ENCODE data around the gene TMEM244. TPM values are rescaled to one million over a fixed set of nuclear protein-coding genes. Genes with fewer than 3 reads are reported as not detected.

TMEM244 gene
- total and polyA plus RNA-seq, 2 of the 4 experiments (the other 2 are of a cell fraction): 0.21 to 0.36 TPM

- no peak overlapping the region for H3K56ac ChIP-seq (ENCODE audit: extremely low read depth, insufficient read depth, low read length)
- H3K9me1 ChIP-seq (ENCODE audit: insufficient read depth, low read length): 0 out of 2 replicates have a peak, but pooled peaks cover 2% of the 10 kb centered on the region
- H3K4me1 ChIP-seq (ENCODE audit: control insufficient read depth, insufficient read depth, low read length): peaks cover 2% of the 10 kb centered on the region; the same call in 1 of the 2 replicates
- no peak for ATAC-seq (ENCODE audit: low read depth)
- H3K27ac ChIP-seq (ENCODE audit: insufficient read depth, low read length): no peak overlapping the region
- no peak overlapping the region for H2BK15ac ChIP-seq (ENCODE audit: low read depth, low read length)
- H3K4me2 ChIP-seq (ENCODE audit: low read depth, low read length): no peak overlapping the region
- H2AK5ac ChIP-seq (ENCODE audit: low read depth, low read length): no peak overlapping the region
- H2BK5ac ChIP-seq (ENCODE audit: low read depth, low read length, poor library complexity, severe bottlenecking): no peak overlapping the region
- DNase-seq: no peak
- H3K4me3 ChIP-seq (ENCODE audit: insufficient read depth, low read depth, low read length): no peak overlapping the region
- no peak overlapping the region for H3K9ac ChIP-seq (ENCODE audit: low read depth, low read length)
- no peaks in the 10 kb centered on the region for H3K9me3 ChIP-seq (ENCODE audit: control insufficient read depth, insufficient read depth, low read length)
- H4K91ac ChIP-seq (ENCODE audit: insufficient read depth, low read depth, low read length): no peak overlapping the region
- no peak overlapping the region for H2BK20ac ChIP-seq (ENCODE audit: low read depth, low read length)
- no peak overlapping the region for H2AFZ ChIP-seq (replicated peaks; ENCODE audit: low read length, poor library complexity)
- no peaks in the 10 kb centered on the region for H3K79me1 ChIP-seq (ENCODE audit: low read depth in 1 of 2, low read length in 2 of 2)
- no peaks in the 10 kb centered on the region for H3K36me3 ChIP-seq (ENCODE audit: control insufficient read depth, insufficient read depth, low read length)
- no peak overlapping the region for H4K5ac ChIP-seq (ENCODE audit: low read depth, low read length)
- H3K23ac ChIP-seq (ENCODE audit: low read depth, low read length): no peak overlapping the region
- intact Hi-C loops (cut with micrococcal nuclease): no loop called here
- BruUV-seq (replicated peaks): no TSS peak
- dilution Hi-C loops (cut with HindIII; ENCODE audit: low sequenced_read_pairs, unreplicated experiment): no loop called here
- no peak overlapping the region for H2BK120ac ChIP-seq (ENCODE audit: low read depth, low read length)
- H4K8ac ChIP-seq (ENCODE audit: low read depth in 2 of 2, low read length in 2 of 2): no peak overlapping the region
- H4K20me1 ChIP-seq (ENCODE audit: insufficient read depth, low read length): no peaks in the 10 kb centered on the region
- H3K14ac ChIP-seq (replicated peaks; ENCODE audit: low read depth, low read length): no peak overlapping the region
- no peak overlapping the region for H3K4ac ChIP-seq (ENCODE audit: low read depth, low read length)
- in situ Hi-C loops (cut with MboI; ENCODE audit: low sequenced_read_pairs): no loop called here
- no peak overlapping the region for H2AK9ac ChIP-seq (replicated peaks; ENCODE audit: low read depth, low read length, poor library complexity)
- CTCF ChIA-PET: interaction anchor here (0.6 to 1.3 kb wide), 2 partner anchors 10 to 15 kb away, joined by 3 read pairs; no protein-coding TSS in a partner anchor
- TF ChIP-seq CEBPB (IDR thresholded peaks at IDR 0.05; ENCODE audit: low read depth, low read length) (no peak), RCOR1 (IDR thresholded peaks at IDR 0.05; ENCODE audit: insufficient replicate concordance, low read length) (no peak), FOS (IDR thresholded peaks at IDR 0.05; ENCODE audit: low read depth, low read length) (no peak), POLR2A (IDR thresholded peaks at IDR 0.05; ENCODE audit: low read depth, low read length) (no peak), MXI1 (IDR thresholded peaks at IDR 0.05; ENCODE audit: borderline replicate concordance, low read depth, low read length) (no peak)
- no CpG with 5 or more reads among the region's 1 CpG for WGBS, 2 experiments (ENCODE audit: extremely low coverage in 2 of 2, insufficient read length in 1 of 2)
- H3K18ac ChIP-seq (ENCODE audit: low read depth, low read length): no peak overlapping the region
- no peaks in the 10 kb centered on the region for H3K27me3 ChIP-seq (ENCODE audit: control insufficient read depth, insufficient read depth, low read length)
- POLR2A ChIA-PET (ENCODE audit: unreplicated experiment): no interaction called here
Measured at GRCh38 chr6:129790785-129791184, 70.3 kb downstream of the TMEM244 start.

Measured in IMR-90 (cell line).